Endothelial cell of umbilical vein (primary cell): ENCODE data around the gene NEK8. TPM values are rescaled to one million over a fixed set of nuclear protein-coding genes. Genes with fewer than 3 reads are reported as not detected.

Source experiments
- BruUV-seq: library from RNA; stranded (reverse); fragments of 400-500 nt; replicated peaks from 2 replicates; lab custom pipeline; 2021; lab: Mats Ljungman, UMichigan
- CTCF ChIA-PET: fragments of 300-600, 350-600 bp; sonication (Branson Sonifier 250); formaldehyde crosslinking; loops from one replicate; lab custom pipeline; 2021; ENCODE audit warnings: antibody characterized with exemption, inconsistent platforms; lab: Charles Lee
- POLR2A ChIA-PET: fragments of 300-600, 350-600 bp; sonication (Branson Sonifier 250); formaldehyde crosslinking; loops from one replicate; lab custom pipeline; 2021; ENCODE audit warnings: antibody characterized with exemption, inconsistent platforms; lab: Charles Lee
- DNase-seq: peaks from one replicate; pipeline ENCODE4 v3.0.0-alpha.2; 2011; ENCODE audit warnings: low read depth, low spot score
- FAIRE-seq: peaks from 2 replicates; lab custom pipeline; 2011; peaks lifted over from hg19 to GRCh38; lab: Jason Lieb, UNC
- H2AFZ ChIP-seq: 2 replicates; pipeline ENCODE4 v1.6.0; 2012; ENCODE audit warnings: low read depth, low read length, control low read depth, inconsistent platforms
- H3K27ac ChIP-seq: 2 replicates; pipeline ENCODE4 v1.5.1; 2011; ENCODE audit warnings: low read depth, mild to moderate bottlenecking, control low read depth, low read length, moderate library complexity; ENCODE audit not compliant: insufficient read depth
- H3K27me3 ChIP-seq, 2 experiments: 2 replicates each; pipeline versions ENCODE4 v1.6.0 to v1.6.1; 2011; ENCODE audit warnings: low read length in 2 of 2, mixed read lengths in 1 of 2; ENCODE audit not compliant: control insufficient read depth in 2 of 2, insufficient read depth in 2 of 2
- H3K36me3 ChIP-seq, 2 experiments: 2 replicates in 1 of 2; 3 replicates in 1 of 2; pipeline ENCODE4 v1.5.1; 2011; ENCODE audit warnings: low read length in 2 of 2, mild to moderate bottlenecking in 1 of 2, moderate library complexity in 1 of 2; ENCODE audit not compliant: control insufficient read depth in 2 of 2, insufficient read depth in 2 of 2; ENCODE audit errors: extremely low read depth in 1 of 2
- H3K4me1 ChIP-seq: 3 replicates; pipeline ENCODE4 v1.5.1; 2011; ENCODE audit warnings: mild to moderate bottlenecking, low read length; ENCODE audit not compliant: control insufficient read depth, insufficient read depth; ENCODE audit errors: extremely low read depth
- H3K4me2 ChIP-seq: 2 replicates; pipeline ENCODE4 v1.6.1; 2011; ENCODE audit warnings: low read length, control low read depth, mixed read lengths; ENCODE audit not compliant: insufficient read depth
- H3K4me3 ChIP-seq, 3 experiments: fragments of 200-600 bp in 1 of 3; sonication (generic), shearing (Covaris generic) in 1 of 3; replicated peaks in 1 of 3; 2 replicates each; pipeline ENCODE4 v1.5.1; 2011 to 2016; ENCODE audit warnings: control low read depth in 3 of 3, low read length in 3 of 3, mild to moderate bottlenecking in 2 of 3, inconsistent platforms in 1 of 3, low read depth in 1 of 3, moderate library complexity in 1 of 3; ENCODE audit not compliant: insufficient read depth in 1 of 3
- H3K79me2 ChIP-seq: 2 replicates; pipeline ENCODE4 v1.6.0; 2012; ENCODE audit warnings: low read length, inconsistent platforms; ENCODE audit not compliant: control insufficient read depth, insufficient read depth
- H3K9ac ChIP-seq: replicated peaks from 2 replicates; pipeline ENCODE3; 2011; ENCODE audit warnings: low read length, control low read depth; ENCODE audit not compliant: insufficient read depth; ENCODE audit errors: extremely low read depth
- H3K9me1 ChIP-seq: replicated peaks from 3 replicates; pipeline ENCODE4 v1.6.0; 2011; ENCODE audit warnings: mild to moderate bottlenecking, low read length; ENCODE audit not compliant: control insufficient read depth, insufficient read depth; ENCODE audit errors: extremely low read depth
- H3K9me3 ChIP-seq: replicated peaks from 2 replicates; pipeline ENCODE4 v1.5.1; 2012; ENCODE audit warnings: low read length, inconsistent platforms; ENCODE audit not compliant: control insufficient read depth, insufficient read depth
- H4K20me1 ChIP-seq: replicated peaks from 2 replicates; pipeline ENCODE3; 2011; ENCODE audit warnings: mild to moderate bottlenecking, low read length; ENCODE audit not compliant: control insufficient read depth, insufficient read depth; ENCODE audit errors: extremely low read depth
- EZH2 ChIP-seq: IDR thresholded peaks from 2 replicates; pipeline ENCODE4 v1.6.1; 2012; ENCODE audit warnings: borderline replicate concordance, low read depth, mild to moderate bottlenecking, moderate library complexity, low read length, inconsistent platforms; ENCODE audit not compliant: severe bottlenecking
- FOS ChIP-seq: IDR thresholded peaks from 2 replicates; pipeline ENCODE4 v1.6.1; 2011; ENCODE audit warnings: mild to moderate bottlenecking, low read length, moderate library complexity, borderline replicate concordance; ENCODE audit not compliant: insufficient read depth
- GATA2 ChIP-seq: IDR thresholded peaks from 2 replicates; pipeline ENCODE4 v1.7.0; 2011; ENCODE audit warnings: low read depth, mild to moderate bottlenecking, moderate library complexity, mixed read lengths, low read length; ENCODE audit not compliant: insufficient read length, insufficient read depth
- JUN ChIP-seq: IDR thresholded peaks from 2 replicates; pipeline ENCODE4 v1.6.1; 2011; ENCODE audit warnings: borderline replicate concordance, low read depth; ENCODE audit not compliant: insufficient read length, insufficient read depth
- MYC ChIP-seq: IDR thresholded peaks from one replicate; pipeline ENCODE4 v1.6.1; 2011; ENCODE audit warnings: mild to moderate bottlenecking, low read depth, low read length
- POLR2A ChIP-seq: IDR thresholded peaks from 2 replicates; pipeline ENCODE4 v1.6.1; 2012; ENCODE audit warnings: low read depth, mild to moderate bottlenecking, control low read depth, low read length
- POLR2AphosphoS5 ChIP-seq: IDR thresholded peaks from 2 replicates; pipeline ENCODE4 v1.6.1; 2012; ENCODE audit warnings: low read depth, mild to moderate bottlenecking, control low read depth, low read length, moderate library complexity; ENCODE audit not compliant: insufficient read depth
- dilution Hi-C: fragments of 300-500 bp; cut with MboI; formaldehyde crosslinking; loops from one replicate; pipeline ENCODE4 v1.15.0; 2019; ENCODE audit warnings: low sequenced_read_pairs; ENCODE audit not compliant: extremely low pct_ligation_motif_present
- intact Hi-C: fragments of 100-400 bp; cut with micrococcal nuclease; formaldehyde crosslinking; loops from one replicate; pipeline ENCODE4 v1.10.0; 2022
- polyA plus RNA-seq, 4 experiments: library from polyadenylated mRNA; depleted of rRNA in 3 of 4; stranded (reverse) in 3 of 4; unstranded in 1 of 4; fragments of >200 nt; gene quantifications; 2 replicates each; pipeline versions ENCODE4 v1.2.1 to v1.2.3, GENCODE V29; 2011 to 2012; ENCODE audit warnings: missing spikeins in 1 of 4
- total RNA-seq: library from RNA; stranded (reverse); gene quantifications from 2 replicates; pipeline ENCODE4 v1.2.3, GENCODE V29; 2021
- TF ChIP-seq, protein P1 (sequence below), 2 donors: IDR thresholded peaks; 1 replicate in 1 of 2; 2 replicates in 1 of 2; pipeline ENCODE4 v1.5.1; 2011; ENCODE audit warnings: low read length in 2 of 2, mild to moderate bottlenecking in 2 of 2, moderate library complexity in 2 of 2, control low read depth in 1 of 2, inconsistent platforms in 1 of 2, low read depth in 1 of 2; ENCODE audit not compliant: insufficient read depth in 1 of 2; ENCODE audit errors: extremely low read depth in 1 of 2
- TF ChIP-seq, protein P2 (sequence below): IDR thresholded peaks from 2 replicates; pipeline ENCODE4 v1.6.1; 2011; ENCODE audit not compliant: insufficient read depth, insufficient read length

Gene NEK8
- total and polyA plus RNA-seq, 2 donors (not counting 3 experiments of a cell fraction or from before 2014, with no cell fraction given) = 3.1 to 3.2 TPM

DNA sequence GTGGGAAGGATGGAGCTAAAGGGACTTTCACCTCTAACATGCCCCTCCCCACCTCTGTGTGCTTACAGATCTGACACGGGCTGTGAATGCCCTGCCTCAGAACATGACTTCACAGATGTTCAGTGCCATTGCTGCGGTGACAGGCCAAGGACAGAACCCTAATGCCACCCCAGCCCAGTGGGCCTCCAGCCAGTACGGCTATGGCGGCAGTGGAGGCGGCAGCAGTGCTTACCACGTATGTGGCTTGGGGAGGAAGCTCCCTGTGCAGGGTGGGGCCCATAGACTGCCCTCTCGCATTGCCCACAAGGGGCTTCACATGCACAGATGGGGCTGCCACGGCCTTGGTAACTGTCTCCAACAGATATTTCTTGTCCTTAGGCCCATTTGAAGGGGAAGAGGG lies 28.3 kb upstream of the NEK8 start:
- FAIRE-seq = no peak
- no peak overlapping the region for H3K4me2 ChIP-seq
- no peaks in the 10 kb centered on the region for H3K9me3 ChIP-seq
- no peak overlapping the region for H2AFZ ChIP-seq
- H3K27ac ChIP-seq = no peak overlapping the region
- dilution Hi-C loops = no loop called here
- H3K9me1 ChIP-seq = no peaks in the 10 kb centered on the region
- no peak for TF ChIP-seq GATA2
- TF ChIP-seq FOS = no peak
- TF ChIP-seq EZH2 = no peak
- TF ChIP-seq, protein P1, sequence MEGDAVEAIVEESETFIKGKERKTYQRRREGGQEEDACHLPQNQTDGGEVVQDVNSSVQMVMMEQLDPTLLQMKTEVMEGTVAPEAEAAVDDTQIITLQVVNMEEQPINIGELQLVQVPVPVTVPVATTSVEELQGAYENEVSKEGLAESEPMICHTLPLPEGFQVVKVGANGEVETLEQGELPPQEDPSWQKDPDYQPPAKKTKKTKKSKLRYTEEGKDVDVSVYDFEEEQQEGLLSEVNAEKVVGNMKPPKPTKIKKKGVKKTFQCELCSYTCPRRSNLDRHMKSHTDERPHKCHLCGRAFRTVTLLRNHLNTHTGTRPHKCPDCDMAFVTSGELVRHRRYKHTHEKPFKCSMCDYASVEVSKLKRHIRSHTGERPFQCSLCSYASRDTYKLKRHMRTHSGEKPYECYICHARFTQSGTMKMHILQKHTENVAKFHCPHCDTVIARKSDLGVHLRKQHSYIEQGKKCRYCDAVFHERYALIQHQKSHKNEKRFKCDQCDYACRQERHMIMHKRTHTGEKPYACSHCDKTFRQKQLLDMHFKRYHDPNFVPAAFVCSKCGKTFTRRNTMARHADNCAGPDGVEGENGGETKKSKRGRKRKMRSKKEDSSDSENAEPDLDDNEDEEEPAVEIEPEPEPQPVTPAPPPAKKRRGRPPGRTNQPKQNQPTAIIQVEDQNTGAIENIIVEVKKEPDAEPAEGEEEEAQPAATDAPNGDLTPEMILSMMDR (IDR thresholded peaks at IDR 0.05; ENCODE audit: extremely low read depth in 1 of 2, insufficient read depth in 1 of 2, low read depth in 1 of 2, low read length in 2 of 2) = no peak
- no peak for TF ChIP-seq POLR2A
- no peak for TF ChIP-seq JUN
- TF ChIP-seq, protein P2, sequence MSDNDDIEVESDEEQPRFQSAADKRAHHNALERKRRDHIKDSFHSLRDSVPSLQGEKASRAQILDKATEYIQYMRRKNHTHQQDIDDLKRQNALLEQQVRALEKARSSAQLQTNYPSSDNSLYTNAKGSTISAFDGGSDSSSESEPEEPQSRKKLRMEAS = no peak
- no peak for TF ChIP-seq POLR2AphosphoS5
- TF ChIP-seq MYC = no peak
- POLR2A ChIA-PET = no interaction called here
- no peak for DNase-seq
- CTCF ChIA-PET = no interaction called here
- no peaks in the 10 kb centered on the region for H3K79me2 ChIP-seq
- no peaks in the 10 kb centered on the region for H3K27me3 ChIP-seq
- H3K4me3 ChIP-seq = no peak overlapping the region
- H3K9ac ChIP-seq = no peak overlapping the region
- H4K20me1 ChIP-seq = no peaks in the 10 kb centered on the region
- peaks cover 15 to 76% of the 10 kb centered on the region in 2 experiments for H3K36me3 ChIP-seq
- intact Hi-C loops = no loop called here
- no TSS peak for BruUV-seq
- no peaks in the 10 kb centered on the region for H3K4me1 ChIP-seq
